ENCODE results near the gene ENPP1. TPM values are rescaled to one million over a fixed set of nuclear protein-coding genes. Genes with fewer than 3 reads are reported as not detected.
"Not testable (repeated sequence)": the region's sequence is repeated elsewhere in the genome, so short reads cannot be mapped to it uniquely, and the experiment has no call there.

The ENPP1 gene
- total RNA-seq, 1 donor from 2014 or later, result 13.4 TPM

- intact Hi-C loops (cut with DNase I), result no loop called here
- ATAC-seq (no peak), DNase-seq (ENCODE audit: low spot score) (no peak)
Measured at GRCh38 chr6:131900231-131900630, 92.4 kb downstream of the ENPP1 start.

GRCh38 chr6:131901326-131901873, 93.6 kb downstream of the ENPP1 start:
- ATAC-seq; intact Hi-C loops (cut with DNase I); DNase-seq (ENCODE audit: low spot score): not testable (repeated sequence)

DNA sequence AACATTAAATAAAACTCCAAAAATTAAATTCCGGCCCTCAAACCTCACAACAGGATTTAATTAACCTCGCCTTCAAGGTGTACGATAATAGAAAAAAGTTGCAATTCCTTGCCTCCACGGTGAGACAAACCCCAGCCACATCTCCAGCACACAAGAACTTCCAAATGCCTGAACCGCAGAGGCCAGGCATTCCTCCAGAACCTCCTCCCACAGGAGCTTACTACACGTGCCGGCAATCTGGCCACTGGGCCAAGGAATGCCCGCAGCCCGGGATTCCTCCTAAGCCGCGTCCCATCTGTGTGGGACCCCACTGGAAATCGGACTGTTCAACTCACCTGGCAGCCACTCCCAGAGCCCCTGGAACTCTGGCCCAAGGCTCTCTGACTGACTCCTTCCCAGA, 95.9 kb downstream of the ENPP1 start:
- DNase-seq (ENCODE audit: low spot score); ATAC-seq; intact Hi-C loops (cut with DNase I): not testable (repeated sequence)

GRCh38 chr6:131908787-131909186, 101.0 kb downstream of the ENPP1 start:
- intact Hi-C loops (cut with DNase I); DNase-seq (ENCODE audit: low spot score); ATAC-seq: not testable (repeated sequence)

DNA sequence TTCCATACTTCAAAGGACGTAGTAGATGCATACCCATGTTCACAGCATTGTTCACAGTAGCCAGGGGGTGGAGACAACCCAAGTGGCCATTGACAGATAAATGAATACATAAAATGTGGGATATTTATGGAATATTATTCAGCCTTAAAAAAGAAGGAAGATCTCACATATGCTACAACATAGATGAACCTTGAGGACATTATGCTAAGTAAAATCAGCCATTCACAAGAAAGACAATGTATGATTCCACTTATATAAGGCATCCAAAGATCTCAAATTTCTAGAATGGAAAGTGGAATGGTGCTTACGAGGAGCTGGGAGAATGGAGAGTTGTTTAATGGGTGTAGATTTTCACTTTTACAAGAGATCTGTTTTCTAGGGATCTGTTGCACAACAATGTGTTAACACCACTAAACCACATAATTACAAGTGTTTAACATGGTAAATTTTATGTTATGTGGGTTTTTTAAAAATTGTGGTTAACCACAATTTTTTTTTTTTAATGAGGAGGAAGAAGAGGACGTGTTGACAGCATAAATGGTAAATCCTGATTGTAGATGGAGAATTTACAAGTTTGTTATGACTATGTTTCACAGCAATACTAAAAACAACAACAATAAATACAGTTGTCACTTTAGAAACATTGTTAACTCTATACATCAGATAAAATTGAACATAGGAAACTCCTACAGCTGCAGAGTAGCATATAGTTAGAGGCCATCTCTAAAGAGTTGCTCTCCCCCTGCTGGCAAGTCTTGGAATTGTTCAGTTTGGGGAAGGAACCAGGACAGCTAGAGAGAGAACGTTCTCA, 101.8 kb downstream of the ENPP1 start:
- intact Hi-C loops (cut with DNase I), result loop anchor here (10.0 kb wide), 1 partner anchor 305 kb away; no protein-coding TSS in a partner anchor
- ATAC-seq (peak; percentile 83), DNase-seq (ENCODE audit: low spot score) (peak; percentile 89)

DNA sequence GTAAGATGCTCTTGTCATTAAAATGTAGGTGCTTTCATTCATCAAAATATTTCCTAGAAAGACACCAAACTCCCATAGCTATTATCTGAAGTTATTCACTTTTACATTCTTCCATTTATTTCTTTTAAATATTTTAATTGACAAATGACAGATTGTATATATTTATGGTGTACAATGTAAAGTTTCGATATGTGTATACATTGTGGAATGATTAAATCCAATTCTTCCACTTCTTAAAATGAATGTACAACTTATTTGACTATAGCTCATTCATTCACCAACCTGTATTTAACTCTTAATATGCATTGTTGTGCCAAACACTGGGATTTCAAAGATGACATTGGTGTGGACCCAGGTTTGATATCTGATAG, 102.4 kb downstream of the ENPP1 start:
- DNase-seq (ENCODE audit: low spot score), result no peak
- no peak for ATAC-seq
- intact Hi-C loops (cut with DNase I), result loop anchor here (10.0 kb wide), 1 partner anchor 305 kb away; no protein-coding TSS in a partner anchor

- intact Hi-C loops (cut with DNase I), result loop anchor here (10.0 kb wide), 1 partner anchor 304 kb away; no protein-coding TSS in a partner anchor
Measured at GRCh38 chr6:131910956-131911355, 103.1 kb downstream of the ENPP1 start.

DNA sequence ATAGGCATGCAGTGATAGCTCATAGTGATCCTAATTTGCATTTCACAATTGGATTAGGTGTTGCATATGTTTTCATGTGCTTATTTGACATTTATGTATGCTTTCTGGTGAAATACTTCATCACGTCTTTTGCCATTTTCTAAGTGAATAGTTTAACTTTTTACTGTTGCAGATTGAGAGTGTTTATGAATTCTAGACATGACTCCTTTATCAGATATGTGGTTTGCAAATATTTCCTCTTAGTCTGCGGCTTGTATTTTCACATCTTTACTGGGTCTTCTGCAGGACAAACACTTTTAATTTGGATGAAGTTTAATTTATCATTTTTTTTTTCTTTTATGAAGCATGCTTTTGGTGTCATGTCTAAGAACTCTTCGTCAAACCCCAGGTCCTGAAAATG, 104.1 kb downstream of the ENPP1 start:
- DNase-seq (ENCODE audit: low spot score) (no peak), ATAC-seq (no peak)
- intact Hi-C loops (cut with DNase I), result loop anchor here (10.0 kb wide), 1 partner anchor 303 kb away; no protein-coding TSS in a partner anchor

More at GRCh38 chr6:131910956-131911355, 103.1 kb downstream of the ENPP1 start:
- DNase-seq (ENCODE audit: low spot score), result no peak
- no peak for ATAC-seq

GRCh38 chr6:131914234-131914633, 106.4 kb downstream of the ENPP1 start:
- DNase-seq (ENCODE audit: low spot score) (no peak), ATAC-seq (no peak)
- intact Hi-C loops (cut with DNase I), result loop anchor here (10.0 kb wide), 1 partner anchor 301 kb away; no protein-coding TSS in a partner anchor

- ATAC-seq (peak; percentile 82), DNase-seq (ENCODE audit: low spot score) (peak; percentile 78)
- intact Hi-C loops (cut with DNase I), result loop anchor here (10.0 kb wide), 1 partner anchor 300 kb away; no protein-coding TSS in a partner anchor
Measured at GRCh38 chr6:131914967-131915751, 107.3 kb downstream of the ENPP1 start.

DNA sequence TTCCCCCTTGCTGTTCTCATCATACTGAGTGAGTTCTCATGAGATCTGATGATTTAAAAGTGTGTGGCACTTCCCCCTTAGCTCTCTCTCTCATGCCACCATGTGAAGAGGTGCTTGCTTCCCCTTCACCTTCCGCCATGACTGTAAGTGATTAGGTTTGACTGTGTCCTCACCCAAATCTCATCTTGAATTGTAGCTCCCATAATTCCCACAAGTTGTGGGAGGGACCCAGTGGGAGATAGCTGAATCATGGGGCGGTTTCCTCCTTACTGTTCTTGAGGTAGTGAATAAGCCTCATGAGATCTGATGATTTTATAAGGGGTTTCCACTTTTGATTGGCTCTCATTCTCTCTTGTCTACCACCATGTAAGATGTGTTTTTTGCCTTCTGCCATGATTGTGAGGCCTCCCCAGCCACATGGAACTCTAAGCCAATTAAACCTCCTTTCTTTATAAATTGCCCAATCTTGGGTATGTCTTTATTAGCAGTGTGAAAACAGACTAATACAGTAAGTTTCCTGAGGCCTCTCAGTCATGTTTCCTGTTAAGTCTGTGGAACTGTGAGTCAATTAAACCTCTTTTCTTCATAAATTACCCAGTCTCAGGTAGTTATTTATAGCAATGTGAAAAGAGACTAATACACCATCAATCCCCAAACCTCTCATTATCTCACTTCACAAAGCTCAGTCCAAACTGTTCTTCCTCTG, 108.4 kb downstream of the ENPP1 start:
- intact Hi-C loops (cut with DNase I), result loop anchor here (10.0 kb wide), 1 partner anchor 299 kb away; no protein-coding TSS in a partner anchor
- not testable (repeated sequence) for ATAC-seq; DNase-seq (ENCODE audit: low spot score)

- ATAC-seq (no peak), DNase-seq (ENCODE audit: low spot score) (no peak)
- intact Hi-C loops (cut with DNase I), result loop anchor here (10.0 kb wide), 1 partner anchor 298 kb away; no protein-coding TSS in a partner anchor
Measured at GRCh38 chr6:131916847-131917246, 109.0 kb downstream of the ENPP1 start.

- DNase-seq (ENCODE audit: low spot score) (no peak), ATAC-seq (peak; percentile 12)
- intact Hi-C loops (cut with DNase I), result loop anchor here (10.0 kb wide), 1 partner anchor 297 kb away; no protein-coding TSS in a partner anchor
Measured at GRCh38 chr6:131917318-131917717, 109.5 kb downstream of the ENPP1 start.

DNA sequence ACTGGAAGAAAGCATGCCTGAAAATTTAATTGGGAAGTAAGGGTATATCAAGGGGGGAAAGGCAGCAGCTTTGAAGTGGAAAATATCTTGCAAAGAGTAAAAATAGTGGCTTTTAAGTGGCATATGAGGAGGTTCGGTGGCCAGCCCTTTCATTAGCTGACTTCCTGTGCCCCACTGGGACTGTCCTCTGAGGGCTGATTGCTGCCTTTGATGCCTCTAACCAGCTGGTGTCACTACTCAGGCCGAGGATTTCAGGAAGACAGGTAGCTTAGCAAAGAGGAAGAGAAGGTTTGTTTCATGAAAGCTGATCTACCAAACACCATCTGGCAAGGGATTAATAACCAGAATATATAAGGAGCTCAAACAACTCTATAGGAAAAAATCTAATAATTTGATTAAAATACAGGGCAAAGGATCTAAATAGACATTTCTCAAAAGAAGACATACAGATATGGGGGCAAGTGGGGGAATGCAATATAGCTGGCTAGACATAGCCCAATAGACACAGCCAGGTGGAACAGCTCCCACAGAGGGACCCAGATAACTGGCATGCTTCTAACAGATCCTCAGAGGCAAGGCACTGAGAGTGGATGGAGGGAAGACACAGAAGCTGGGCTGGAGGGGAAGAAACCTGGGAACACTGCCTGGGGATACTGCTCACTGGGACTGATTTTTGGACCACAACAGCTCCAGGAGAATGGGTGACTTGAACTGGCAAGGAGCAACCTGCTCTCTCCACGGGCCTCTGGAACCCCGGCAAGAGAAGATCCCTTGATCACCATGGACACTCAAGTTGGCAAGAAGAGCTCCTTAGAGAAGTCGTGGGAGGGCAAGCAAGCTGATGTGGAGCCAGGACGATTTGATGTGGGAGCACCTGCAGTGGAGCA, 110.2 kb downstream of the ENPP1 start:
- DNase-seq (ENCODE audit: low spot score) (no peak), ATAC-seq (no peak)
- intact Hi-C loops (cut with DNase I), result loop anchor here (10.0 kb wide), 1 partner anchor 297 kb away; no protein-coding TSS in a partner anchor

DNA sequence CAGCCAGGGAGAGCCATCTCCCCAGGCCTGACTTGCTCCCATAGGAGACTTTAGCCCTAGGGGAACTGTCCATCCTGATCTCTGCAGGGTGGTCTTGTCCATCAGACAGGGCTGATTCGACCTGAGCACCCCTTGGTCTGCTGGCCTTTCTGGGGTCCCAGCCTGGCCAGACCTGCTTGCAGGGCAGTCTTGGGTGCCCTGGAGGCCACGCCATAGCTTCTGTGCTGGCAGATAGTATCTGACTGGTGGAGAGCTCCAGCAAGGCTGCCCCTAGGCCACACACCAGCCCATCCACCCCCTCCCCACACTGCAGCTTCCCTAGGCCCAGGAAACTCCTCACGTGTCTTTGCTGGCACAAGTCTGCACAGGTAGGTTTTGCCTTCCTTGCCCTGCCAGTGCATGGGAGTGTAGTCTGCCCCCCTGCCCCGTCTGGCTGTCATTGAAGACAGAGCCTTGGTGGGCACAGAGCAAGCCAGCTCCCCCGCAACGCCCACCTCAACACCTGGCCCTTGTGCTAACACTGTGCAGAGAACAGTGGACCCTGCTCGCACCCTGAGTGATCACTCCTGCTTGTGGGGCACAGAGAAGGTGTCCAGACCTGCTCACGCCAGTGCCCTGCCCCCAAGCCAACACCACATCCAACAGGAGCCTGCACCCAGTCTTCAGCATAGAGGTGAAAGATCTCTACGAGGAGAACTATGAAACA, 111.0 kb downstream of the ENPP1 start:
- intact Hi-C loops (cut with DNase I), result loop anchor here (10.0 kb wide), 1 partner anchor 296 kb away; no protein-coding TSS in a partner anchor
- DNase-seq (ENCODE audit: low spot score) (no peak), ATAC-seq (no peak)

DNA sequence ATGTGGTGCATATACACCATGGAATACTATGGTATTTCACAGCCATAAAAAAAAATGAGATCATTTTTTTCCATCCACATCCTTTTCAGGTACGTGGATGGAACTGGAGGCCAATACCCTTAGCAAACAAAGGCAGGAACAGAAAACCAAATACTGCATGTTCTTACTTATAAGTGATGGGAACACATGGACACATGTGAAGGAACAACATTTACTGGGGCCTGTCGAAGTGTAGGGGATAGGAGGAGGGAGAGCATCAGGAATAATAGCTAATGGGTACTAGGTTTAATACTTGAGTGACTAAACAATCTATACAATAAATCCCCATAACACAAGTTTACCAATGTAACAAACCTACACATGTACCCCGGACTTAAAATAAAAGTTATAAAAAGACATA, 112.8 kb downstream of the ENPP1 start:
- ATAC-seq (no peak), DNase-seq (ENCODE audit: low spot score) (no peak)
- intact Hi-C loops (cut with DNase I), result no loop called here

GRCh38 chr6:131923356-131923755, 115.5 kb downstream of the ENPP1 start:
- peak; percentile 67 for DNase-seq (ENCODE audit: low spot score)
- intact Hi-C loops (cut with DNase I), result no loop called here
- peak; percentile 69 for ATAC-seq

Measured in sciatic nerve (tissue), 2 donors.